ENCODE results near the gene RBMS3.

DNA sequence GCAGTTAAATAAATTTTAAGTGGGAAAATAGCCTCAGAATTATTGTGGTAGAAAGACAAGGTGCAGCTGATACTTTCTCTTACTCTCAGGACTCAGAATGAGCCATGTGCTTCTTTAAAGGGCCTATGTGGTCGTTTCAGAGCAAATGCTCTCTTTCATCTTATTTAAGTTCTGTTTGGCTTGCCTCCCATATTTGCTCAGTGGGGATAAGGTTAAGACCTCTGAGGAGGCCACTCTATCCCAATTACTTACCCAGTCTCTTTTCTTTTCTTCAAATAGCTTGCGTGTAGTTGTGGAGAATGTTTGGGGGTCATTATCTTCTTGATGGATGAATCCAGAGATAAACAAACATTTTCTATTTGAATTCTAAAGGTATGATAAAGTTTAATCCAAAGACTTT, 221.9 kb downstream of the RBMS3 start:
- no peak for TF ChIP-seq CTCF (conservative IDR thresholded peaks at IDR 0.05; ENCODE audit: low read length)
- TF ChIP-seq EZH2phosphoT487 (IDR thresholded peaks at IDR 0.05; ENCODE audit: borderline replicate concordance, low read depth, low read length): no peak

Measured in OCI-LY7 (cell line).